Measurements from ENCODE around the gene LAMB3.

The LAMB3 gene

GRCh38 chr1:209630383-209631225, 21.6 kb downstream of the LAMB3 start:
- no peak for DNase-seq

GRCh38 chr1:209629621-209630382, 22.4 kb downstream of the LAMB3 start:
- no peak for DNase-seq

GRCh38 chr1:209628618-209629299, 23.5 kb downstream of the LAMB3 start:
- DNase-seq: no peak

- peak; percentile 71 for DNase-seq
Measured at GRCh38 chr1:209627732-209628196, 24.5 kb downstream of the LAMB3 start.

GRCh38 chr1:209627027-209627731, 25.0 kb downstream of the LAMB3 start:
- DNase-seq: no peak

GRCh38 chr1:209626346-209627026, 25.7 kb downstream of the LAMB3 start:
- DNase-seq: no peak

GRCh38 chr1:209625791-209626285, 26.4 kb downstream of the LAMB3 start:
- DNase-seq: no peak

GRCh38 chr1:209624558-209625549, 27.4 kb downstream of the LAMB3 start:
- peak; percentile 14 for DNase-seq

- DNase-seq: no peak
Measured at GRCh38 chr1:209622841-209623829, 29.1 kb downstream of the LAMB3 start.

GRCh38 chr1:209621741-209622655, 30.2 kb downstream of the LAMB3 start:
- no peak for DNase-seq

GRCh38 chr1:209621286-209621685, 30.9 kb downstream of the LAMB3 start:
- DNase-seq: no peak

- peak; percentile 23 for DNase-seq
Measured at GRCh38 chr1:209620487-209620884, 31.7 kb downstream of the LAMB3 start.

- no peak for DNase-seq
Measured at GRCh38 chr1:209619696-209620486, 32.3 kb downstream of the LAMB3 start.

- DNase-seq: no peak
Measured at GRCh38 chr1:209618756-209619420, 33.3 kb downstream of the LAMB3 start.

GRCh38 chr1:209618291-209618690, 33.9 kb downstream of the LAMB3 start:
- no peak for DNase-seq

- no peak for DNase-seq
Measured at GRCh38 chr1:209617755-209618154, 34.5 kb downstream of the LAMB3 start.
